HK-2 (cell line): ENCODE measurements around the gene PRKAR2B.
"Not testable (repeated sequence)": the region's sequence is repeated elsewhere in the genome, so short reads cannot be mapped to it uniquely, and the experiment has no call there.

Experiments
- DNase-seq: peaks from one replicate; pipeline ENCODE4 v3.0.0-alpha.2; 2018; ENCODE audit not compliant: unreplicated experiment

Gene PRKAR2B

DNA sequence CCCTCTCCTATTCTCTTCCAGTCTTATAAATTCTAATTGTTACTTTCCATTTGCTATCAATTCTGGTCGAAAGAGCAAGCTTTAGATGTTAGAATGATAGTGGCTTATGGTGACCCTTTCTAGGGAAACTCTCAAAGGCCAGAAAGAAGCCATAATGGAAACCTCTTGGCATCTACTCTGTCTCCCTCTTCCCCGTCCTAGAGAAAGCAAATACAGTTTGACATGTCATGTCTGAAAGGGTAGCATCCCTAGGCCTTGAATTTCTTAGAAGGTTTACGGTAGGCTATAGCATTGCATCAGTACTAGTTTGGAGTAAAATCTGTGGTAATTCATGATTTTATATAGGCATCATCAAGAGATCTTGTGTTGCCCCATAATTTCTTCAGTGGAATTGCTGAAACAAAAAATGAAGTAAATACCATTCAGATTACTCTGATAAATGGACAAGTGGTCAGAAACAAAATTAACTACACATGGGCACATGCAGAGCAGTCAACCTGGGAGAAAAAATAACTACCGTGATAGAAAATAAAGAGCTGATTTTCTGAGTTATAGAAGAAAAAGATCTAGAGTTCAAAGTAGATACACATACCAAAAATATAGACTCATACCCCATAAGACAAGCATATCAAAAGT lies 4.4 kb downstream of the PRKAR2B start:
- no peak for DNase-seq

DNA sequence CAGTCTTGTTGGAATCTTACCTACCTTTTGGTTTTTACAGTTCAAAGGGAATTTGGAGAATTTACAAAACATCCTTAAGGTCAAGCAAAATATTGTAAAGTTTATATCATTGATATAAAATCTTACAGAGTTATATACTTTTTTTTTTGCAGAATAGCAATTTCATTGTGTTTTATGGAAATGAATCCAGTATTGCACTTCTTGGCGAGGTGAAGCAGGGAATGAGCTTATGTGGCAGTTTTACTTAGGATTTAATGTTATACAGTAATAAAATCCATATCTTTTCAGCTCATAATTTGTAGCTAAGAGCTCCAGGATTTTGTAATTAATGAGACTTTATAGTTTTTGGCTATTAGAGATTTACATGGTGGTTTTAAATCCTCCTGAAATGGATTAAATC lies 5.0 kb downstream of the PRKAR2B start:
- no peak for DNase-seq

DNA sequence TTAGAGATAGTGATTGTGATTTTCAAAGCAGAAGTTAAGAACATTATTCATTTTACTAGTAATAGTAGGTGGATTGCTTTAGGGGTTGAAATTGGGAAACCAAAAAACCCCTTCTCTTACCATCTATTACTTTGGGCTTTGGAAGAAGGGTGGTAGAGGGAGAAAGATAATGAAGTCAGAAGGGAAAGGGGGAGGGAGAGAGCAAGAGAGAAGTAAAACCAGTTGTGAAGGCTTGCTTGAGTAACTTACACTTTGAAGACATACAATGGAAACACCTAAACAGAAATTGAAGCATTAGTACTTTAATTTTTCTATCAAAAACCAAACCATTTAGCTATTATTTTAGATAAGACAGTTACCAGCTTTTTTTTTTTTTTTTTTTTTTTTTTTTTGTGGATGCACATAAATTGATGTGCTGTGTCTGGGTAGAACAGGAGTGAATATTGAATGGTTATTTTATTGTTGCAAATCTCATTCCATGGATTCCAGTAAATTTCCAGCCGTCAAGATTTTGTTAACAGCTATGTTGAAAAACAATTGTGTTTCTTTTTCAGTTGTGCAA lies 5.5 kb downstream of the PRKAR2B start:
- DNase-seq: no peak

DNA sequence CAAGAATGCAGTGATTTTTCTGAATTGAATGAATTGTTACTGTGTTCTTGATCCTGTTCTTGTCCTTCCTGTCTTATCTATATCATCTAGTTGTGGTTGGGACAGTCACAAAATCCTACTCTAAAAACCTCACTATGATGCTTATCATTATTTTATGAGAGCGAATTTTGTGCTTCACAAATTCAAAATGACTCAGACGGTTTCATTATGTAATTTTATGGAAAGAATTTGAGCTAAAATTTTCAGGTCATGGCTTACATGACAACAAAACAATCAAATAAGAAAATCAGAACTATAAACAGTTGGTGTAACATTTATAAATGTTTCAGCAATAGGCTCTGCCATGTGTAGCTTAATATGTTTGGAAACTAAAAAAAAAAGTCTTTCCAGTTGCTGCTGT lies 6.9 kb downstream of the PRKAR2B start:
- no peak for DNase-seq

DNA sequence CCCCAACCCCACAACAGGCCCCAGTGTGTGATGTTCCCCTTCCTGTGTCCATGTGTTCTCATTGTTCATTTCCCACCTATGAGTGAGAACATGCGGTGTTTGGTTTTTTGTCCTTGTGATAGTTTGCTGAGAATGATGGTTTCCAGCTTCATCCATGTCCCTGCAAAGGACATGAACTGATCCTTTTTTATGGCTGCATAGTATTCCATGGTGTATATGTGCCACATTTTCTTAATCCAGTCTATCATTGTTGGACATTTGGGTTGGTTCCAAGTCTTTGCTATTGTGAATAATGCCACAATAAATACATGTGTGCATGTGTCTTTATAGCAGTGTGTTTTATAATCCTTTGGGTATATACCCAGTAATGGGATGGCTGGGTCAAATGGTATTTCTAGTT lies 10.5 kb downstream of the PRKAR2B start:
- DNase-seq: not testable (repeated sequence)

DNA sequence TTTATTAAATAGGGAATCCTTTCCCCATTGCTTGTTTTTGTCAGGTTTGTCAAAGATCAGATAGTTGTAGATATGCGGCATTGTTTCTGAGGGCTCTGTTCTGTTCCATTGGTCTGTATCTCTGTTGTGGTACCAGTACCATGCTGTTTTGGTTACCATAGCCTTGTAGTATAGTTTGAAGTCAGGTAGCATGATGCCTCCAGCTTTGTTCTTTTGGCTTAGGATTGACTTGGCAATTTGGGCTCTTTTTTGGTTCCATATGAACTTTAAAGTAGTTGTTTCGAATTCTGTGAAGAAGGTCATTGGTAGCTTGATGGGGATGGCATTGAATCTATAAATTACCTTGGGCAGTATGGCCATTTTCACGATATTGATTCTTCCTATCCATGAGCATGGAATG lies 11.6 kb downstream of the PRKAR2B start:
- DNase-seq: not testable (repeated sequence)

DNA sequence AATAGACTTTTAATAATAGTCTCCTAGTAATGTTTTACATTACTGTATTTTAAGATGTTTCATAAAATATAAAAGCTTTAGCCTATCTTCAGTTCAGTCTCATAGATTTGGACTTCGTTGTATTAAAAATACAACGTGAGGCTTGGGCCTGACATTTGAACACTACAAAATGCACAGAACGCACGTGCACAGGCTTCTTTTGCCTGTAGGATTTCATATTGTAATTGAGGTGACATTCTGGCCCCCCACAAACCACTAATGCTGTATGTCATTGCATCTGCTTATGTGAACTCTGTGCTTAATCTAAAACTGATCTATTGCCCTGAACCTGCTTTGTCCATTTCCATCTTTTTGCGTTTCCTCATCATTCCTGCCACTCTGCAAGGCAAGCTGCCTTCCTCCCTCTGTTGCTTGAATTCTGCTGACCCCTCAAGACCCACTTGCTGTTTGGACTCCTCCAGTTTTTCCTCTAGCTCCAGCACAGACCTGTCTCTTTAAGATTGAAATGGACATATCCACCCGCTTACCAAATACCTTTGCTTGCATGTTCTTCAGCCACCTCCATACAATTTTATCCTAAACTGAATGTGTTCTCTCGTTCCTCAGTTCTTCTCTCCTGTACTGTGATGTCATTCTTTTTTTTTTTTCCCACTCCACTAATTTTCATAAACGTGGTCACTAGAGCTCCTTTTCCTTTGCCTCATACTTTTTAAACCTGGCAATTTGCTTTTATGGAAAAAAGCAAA lies 12.4 kb downstream of the PRKAR2B start:
- DNase-seq: no peak

DNA sequence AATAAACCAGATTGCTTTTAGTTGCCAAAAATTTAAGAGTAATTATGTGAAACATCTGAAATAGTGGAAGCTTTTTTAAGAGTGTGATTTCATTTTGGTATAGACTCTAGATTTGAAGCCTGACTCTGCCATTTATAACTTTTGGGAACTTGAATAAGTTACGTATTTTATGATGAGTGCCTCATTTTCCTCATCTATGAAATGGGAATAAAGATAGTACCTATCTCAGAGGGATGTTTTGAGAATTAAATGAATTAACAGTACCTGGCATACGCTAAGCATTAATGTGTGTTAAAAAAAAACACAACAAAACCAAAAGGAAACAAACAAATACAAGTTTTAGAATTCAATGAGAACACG lies 12.9 kb downstream of the PRKAR2B start:
- DNase-seq: no peak

DNA sequence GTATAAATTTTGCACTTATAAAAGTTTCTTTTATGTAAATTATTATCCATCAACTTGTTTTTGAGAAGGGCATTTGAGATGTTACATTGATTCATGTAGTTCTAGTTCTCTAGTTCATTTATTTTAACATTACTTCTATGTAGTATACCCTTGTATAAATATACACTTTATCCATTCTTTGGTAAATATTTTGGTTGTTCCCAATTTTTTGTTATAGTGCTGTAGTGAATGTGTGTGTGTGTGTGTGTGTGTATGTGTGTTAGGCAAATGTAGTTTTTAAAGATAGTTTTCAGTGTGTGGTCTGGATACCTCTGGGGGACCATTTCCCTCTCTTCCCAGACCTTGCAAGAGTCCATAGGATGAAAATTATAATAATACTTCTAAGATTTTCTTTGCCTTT lies 15.0 kb downstream of the PRKAR2B start:
- no peak for DNase-seq

DNA sequence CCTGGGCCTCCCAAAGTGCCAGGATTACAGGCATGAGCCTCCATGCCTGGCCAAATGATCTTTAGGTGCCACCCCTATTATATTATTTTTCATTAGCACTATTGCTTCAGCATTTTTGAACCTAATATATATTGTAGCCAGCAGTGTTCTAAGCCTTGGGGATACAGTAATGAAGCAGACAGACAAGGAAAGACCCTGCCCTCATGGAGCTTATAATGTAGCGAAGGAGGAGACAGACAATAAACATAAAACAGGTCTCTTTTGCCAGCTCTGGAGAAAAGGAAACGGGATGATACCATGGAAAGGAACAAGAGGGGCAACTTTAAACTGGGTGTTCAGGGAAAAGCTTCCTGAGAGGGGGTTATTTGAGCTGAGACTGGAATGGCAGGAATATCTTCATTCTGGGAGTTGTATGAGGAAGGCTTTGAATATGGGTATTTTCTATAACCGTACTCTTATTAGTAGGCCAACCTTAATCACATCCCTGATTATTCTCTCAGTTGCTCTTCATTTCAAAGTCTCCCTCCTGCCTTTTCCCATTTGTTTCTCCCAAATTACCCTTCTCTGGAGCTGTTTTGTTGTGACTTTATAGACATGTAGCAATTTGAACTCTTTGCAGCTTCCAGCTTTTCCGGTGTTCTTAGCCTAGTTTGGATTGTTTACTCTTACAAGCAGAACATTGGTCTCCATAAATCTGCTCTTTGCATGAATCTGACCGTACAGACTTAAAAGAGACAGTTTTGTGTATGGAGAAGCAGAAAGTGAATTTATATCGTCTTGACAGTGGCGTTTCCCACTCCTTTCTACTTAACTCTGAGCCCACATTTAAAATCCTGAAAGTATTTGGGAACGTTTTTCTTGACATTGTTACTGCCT lies 19.0 kb downstream of the PRKAR2B start:
- DNase-seq: no peak

DNA sequence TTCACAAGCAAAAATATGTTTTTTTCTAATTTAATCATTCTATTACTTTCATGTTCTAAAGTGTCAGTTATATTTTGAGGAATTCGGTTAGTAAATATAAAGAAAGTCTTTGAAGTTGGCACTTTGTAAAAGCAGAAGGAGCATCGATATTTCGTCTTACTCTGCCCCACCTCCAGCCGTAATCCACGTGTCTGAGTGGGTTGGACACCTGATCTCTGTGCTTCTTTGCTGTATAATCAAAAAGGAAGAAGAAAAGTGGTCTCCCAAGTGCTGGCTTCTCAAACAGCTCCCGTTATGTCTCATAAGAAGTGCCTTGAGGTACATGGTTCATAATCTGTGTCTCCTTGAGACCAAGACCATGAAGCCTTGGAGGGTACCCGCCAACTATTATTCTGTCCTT lies 19.8 kb downstream of the PRKAR2B start:
- no peak for DNase-seq

DNA sequence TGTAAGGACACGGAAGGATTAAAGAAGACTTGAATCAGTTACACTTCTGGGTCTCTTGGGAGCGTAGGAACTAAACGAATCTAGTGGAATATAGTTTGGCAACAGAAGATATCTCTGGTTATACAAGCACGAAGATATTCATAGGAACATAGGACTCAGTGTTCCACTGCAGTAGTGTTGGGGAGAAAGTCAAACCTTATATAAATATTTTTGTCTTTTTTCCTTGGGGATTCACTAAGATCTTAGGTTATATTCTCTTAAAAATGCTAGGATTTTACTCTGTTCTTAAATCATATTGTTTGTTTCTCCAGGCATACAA lies 21.4 kb downstream of the PRKAR2B start:
- no peak for DNase-seq

DNA sequence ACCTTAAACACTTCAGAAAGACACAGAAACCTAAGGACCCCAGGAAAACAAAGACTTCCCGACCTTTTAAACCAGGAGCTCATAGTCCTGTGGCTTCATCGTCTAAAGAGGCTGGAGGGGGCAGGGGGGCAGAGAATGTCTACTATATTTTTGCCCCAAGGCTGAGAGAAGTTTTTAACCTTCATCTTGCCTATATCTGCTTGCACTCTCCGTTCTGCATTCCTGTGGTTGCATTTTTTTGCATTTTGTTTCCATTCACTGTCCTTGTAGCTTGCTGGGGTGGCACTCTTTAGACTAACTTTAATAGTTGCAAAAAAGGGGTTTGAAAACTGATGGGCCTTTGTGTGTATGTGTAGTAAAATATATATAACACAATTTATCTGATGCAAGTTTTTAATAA lies 23.7 kb downstream of the PRKAR2B start:
- DNase-seq: no peak

DNA sequence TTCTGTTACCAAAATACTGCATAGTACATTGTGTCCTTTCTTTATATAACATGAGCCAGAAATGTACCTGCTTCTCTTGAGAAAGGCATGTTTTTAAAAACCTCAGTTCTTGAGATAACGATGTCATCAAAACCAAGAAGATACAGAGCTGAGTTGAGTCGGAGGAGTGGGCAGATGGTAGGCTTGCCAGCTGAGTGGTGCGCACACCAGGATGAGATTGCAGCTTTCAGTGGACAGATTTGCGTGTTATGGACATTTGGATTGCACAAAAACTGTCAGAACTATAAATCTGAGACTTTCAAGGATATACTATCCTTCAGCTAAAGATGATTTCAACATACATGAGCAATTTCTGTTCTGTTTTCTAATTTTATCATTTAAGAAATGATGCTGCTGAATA lies 25.0 kb downstream of the PRKAR2B start:
- DNase-seq: no peak

DNA sequence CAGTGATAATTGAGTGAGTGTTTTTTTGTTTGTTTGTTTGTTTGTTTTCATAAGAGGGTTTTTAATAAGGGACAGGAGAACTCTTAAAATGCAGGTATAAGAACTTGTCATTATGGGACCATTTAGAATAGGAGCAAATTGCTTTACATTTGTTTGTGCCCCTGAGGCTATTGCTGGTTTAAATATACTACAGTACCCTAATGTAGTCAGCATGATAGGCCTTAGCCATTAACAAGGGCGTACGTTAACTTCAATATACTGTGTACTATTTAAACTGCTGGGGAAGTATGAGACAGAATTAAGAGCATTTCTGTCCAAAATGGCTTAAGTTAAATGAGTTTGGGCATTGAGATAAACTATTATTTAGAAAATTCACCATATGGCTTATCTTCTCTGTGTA lies 26.2 kb downstream of the PRKAR2B start:
- DNase-seq: no peak

DNA sequence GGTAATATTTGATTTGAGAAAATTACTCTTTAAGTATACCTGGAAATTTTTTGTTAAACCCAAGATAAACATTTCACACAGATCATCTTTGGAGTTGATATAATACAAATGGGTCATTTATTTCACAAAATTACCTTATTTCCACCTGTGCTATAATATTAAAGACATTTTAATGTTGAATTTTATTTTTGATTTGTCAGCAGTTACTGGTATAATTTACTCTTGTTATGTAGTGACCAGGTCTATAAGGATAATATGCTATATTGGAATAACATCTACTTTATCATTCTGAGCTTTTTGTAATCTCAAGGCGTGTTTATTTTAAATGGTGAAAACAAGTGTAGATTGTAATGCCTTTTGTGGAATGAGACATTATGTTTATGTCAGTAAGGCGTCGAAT lies 26.6 kb downstream of the PRKAR2B start:
- DNase-seq: no peak

DNA sequence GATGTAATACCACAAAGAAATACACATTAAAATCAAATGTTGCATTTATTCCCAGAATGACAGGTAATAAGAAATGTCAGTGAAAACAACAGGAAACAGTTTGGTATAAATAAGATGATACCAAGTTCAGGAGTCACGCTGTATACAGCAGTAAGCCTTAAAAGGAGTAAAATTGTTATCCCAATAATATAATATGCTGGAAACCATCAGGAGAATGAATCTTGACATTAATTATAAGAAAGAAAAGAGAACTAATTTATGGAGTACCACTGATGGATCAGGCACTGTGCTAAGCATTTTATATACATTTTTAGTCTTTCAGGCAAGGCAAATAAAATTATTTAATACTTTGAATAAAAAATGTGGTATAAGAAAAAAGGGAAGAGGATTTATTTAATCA lies 27.6 kb downstream of the PRKAR2B start:
- no peak for DNase-seq

DNA sequence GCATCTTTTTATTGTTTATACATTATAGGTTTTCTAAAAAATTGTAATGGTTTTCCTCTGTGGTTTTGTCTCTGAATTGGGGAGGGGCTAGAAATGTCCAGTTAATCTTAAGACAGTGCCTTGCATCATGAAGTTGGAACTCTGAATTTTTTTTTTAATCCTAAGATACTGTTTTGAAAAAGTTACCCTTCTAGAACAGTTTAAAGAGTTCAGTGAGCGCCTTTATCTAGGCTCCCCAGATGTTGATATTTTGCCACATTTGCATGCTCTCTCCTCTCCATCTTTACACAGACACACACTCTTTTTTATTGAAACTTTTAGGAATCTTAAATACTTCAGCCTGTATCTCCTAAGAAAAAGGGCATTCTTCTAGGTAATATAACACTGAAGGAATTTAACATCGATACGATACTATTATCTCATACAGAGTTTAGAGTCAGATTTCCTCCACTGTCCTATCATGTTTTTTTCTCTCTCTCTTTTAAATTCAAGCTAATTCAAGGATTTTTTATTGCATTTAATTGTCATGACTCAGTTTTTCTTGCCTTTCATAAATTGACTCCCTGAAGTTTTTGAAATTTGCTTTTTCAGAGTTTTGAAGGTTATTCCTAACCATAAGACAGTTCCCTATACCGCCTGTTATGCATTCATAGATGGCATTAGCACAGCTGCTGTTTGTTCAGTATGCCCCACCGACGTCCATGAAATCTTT lies 31.5 kb downstream of the PRKAR2B start:
- no peak for DNase-seq

DNA sequence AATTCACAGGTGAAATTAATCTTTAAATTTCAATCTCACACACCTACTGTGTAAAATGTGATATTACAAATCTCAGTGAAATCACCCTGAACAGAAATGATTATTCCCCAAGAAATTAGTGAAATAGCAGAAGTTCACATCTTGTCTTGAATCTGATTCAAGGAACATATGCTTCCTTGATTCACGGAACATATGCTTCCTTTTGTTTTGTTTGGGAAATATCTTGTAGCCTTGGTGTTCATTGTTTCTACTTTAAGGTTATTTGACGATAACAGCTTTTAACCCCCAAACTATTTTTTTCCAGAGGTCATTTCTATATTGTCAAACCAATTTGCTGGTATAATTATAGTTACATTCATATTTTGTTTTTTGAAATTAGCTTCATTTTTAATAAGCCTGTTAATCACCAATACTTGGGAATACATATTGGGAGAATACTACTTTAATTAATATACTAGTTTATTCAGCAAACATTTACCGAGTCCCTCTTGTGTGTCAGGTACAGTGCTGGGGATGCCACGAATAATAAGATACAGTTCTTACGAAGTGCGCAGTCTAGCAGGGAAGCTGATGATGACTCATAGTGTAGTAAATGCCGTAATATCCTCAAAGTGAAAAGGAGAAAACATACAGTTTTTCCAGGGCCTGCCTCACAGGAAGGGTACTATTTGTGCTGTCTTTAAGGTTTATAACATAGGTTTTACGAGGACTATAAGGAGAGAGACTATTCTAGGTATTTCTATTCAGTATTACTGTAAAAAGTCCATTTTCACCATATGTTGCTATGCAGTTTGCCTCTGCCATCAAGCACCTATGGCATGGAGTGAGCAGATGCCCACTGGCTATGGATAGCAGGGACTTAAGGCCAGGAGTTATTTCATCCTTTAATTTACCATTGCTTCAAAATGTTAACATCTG lies 32.5 kb downstream of the PRKAR2B start:
- no peak for DNase-seq

DNA sequence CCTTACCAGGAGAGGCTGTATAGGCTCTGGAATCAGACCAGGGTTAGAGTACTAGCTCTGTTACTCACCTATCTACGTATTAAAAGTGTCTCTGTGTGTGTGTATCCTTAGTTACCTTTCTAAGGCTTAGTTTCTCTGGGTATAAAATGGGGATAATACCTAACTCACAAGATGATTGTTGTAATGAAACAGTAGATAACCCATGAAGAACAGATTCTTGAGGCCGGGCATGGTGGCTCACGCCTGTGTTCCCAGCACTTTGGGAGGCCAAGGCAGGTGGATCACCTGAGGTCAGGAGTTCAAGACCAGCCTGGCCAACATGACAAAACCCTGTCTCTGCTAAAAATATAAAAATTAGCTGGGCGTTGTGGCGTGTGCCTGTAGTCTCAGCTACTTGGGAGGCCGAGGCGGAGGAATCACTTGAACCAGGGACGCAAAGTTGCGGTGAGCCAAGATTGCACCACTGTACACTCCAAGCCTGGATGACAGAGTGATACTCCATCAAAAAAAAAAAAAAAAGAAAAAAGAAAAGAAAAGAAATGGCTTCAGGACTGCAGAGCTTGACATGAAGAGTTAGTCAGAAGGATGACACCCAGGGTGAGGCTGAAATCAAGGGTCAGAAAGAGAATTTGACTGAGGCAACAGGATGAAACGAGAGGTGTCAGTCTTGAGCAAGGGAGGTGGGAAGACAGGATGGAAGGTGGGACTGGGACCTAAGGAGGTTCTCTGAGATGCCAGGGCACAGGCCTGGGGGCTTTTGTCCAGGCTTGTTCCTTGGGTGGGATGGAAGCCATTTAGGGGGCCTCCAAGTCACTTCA lies 33.4 kb downstream of the PRKAR2B start:
- no peak for DNase-seq
